Measurements from ENCODE around the gene STAT4. TPM values are rescaled to one million over a fixed set of nuclear protein-coding genes. Genes with fewer than 3 reads are reported as not detected.

The STAT4 gene
- total RNA-seq, 2 donors from 2014 or later = 3.2 to 8.8 TPM

GRCh38 chr2:191064590-191064989 is 86.2 kb downstream of the STAT4 start:
- H3K27me3 ChIP-seq (ENCODE audit: control insufficient read depth, insufficient read depth, low read length, poor library complexity, severe bottlenecking) = no peaks in the 10 kb centered on the region
- Mint-ChIP-seq H3K27me3 (ENCODE audit: insufficient read depth) (no peaks in the 10 kb centered on the region), H3K4me3 (no peak overlapping the region), H3K4me1 (peaks cover 2% of the 10 kb centered on the region), H3K36me3 (ENCODE audit: low read depth) (no peaks in the 10 kb centered on the region), H3K9me3 (no peaks in the 10 kb centered on the region), H3K27ac (no peak overlapping the region)
- H3K27ac ChIP-seq (ENCODE audit: low read depth, low read length) = no peak overlapping the region
- no peaks in the 10 kb centered on the region for H3K4me1 ChIP-seq (ENCODE audit: control insufficient read depth, insufficient read depth, low read length)
- 85 to 95% methylated on average over 6 to 9 of the region's 9 CpGs for WGBS, 2 experiments (ENCODE audit: insufficient coverage in 1 of 2, insufficient read length in 1 of 2)
- DNase-seq = no peak
- no peak overlapping the region for H3K9ac ChIP-seq (ENCODE audit: extremely low read depth, low read length, poor library complexity, severe bottlenecking)
- H3K4me3 ChIP-seq (ENCODE audit: low read length) = no peak overlapping the region
- TF ChIP-seq, protein P1, sequence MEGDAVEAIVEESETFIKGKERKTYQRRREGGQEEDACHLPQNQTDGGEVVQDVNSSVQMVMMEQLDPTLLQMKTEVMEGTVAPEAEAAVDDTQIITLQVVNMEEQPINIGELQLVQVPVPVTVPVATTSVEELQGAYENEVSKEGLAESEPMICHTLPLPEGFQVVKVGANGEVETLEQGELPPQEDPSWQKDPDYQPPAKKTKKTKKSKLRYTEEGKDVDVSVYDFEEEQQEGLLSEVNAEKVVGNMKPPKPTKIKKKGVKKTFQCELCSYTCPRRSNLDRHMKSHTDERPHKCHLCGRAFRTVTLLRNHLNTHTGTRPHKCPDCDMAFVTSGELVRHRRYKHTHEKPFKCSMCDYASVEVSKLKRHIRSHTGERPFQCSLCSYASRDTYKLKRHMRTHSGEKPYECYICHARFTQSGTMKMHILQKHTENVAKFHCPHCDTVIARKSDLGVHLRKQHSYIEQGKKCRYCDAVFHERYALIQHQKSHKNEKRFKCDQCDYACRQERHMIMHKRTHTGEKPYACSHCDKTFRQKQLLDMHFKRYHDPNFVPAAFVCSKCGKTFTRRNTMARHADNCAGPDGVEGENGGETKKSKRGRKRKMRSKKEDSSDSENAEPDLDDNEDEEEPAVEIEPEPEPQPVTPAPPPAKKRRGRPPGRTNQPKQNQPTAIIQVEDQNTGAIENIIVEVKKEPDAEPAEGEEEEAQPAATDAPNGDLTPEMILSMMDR (conservative IDR thresholded peaks at IDR 0.05) = no peak
- H3K9me3 ChIP-seq (ENCODE audit: control insufficient read depth, low read length) = no peaks in the 10 kb centered on the region
- peaks cover 4% of the 10 kb centered on the region for H3K36me3 ChIP-seq (ENCODE audit: control insufficient read depth, insufficient read depth, low read length)

- no peaks in the 10 kb centered on the region for H3K4me1 ChIP-seq (ENCODE audit: control insufficient read depth, insufficient read depth, low read length)
- no peaks in the 10 kb centered on the region for H3K27me3 ChIP-seq (ENCODE audit: control insufficient read depth, insufficient read depth, low read length, poor library complexity, severe bottlenecking)
- no peaks in the 10 kb centered on the region for H3K9me3 Mint-ChIP-seq
- H3K36me3 ChIP-seq (ENCODE audit: control insufficient read depth, insufficient read depth, low read length) = peaks cover 4% of the 10 kb centered on the region
- H3K9me3 ChIP-seq (ENCODE audit: control insufficient read depth, low read length) = no peaks in the 10 kb centered on the region
- no peak for DNase-seq
- H3K27ac Mint-ChIP-seq = no peak overlapping the region
- H3K4me3 Mint-ChIP-seq = no peak overlapping the region
- TF ChIP-seq, protein P1 (conservative IDR thresholded peaks at IDR 0.05) = no peak
- H3K9ac ChIP-seq (ENCODE audit: extremely low read depth, low read length, poor library complexity, severe bottlenecking) = no peak overlapping the region
- H3K36me3 Mint-ChIP-seq (ENCODE audit: low read depth) = no peaks in the 10 kb centered on the region
- no peak overlapping the region for H3K27ac ChIP-seq (ENCODE audit: low read depth, low read length)
- 89% methylated on average over 1 of the region's 1 CpG; no CpG with 5 or more reads in 1 of the 2 experiments for WGBS, 2 experiments (ENCODE audit: insufficient coverage in 1 of 2, insufficient read length in 1 of 2)
- H3K4me3 ChIP-seq (ENCODE audit: low read length) = no peak overlapping the region
- H3K4me1 Mint-ChIP-seq = peaks cover 2% of the 10 kb centered on the region
- H3K27me3 Mint-ChIP-seq (ENCODE audit: insufficient read depth) = peaks cover 2% of the 10 kb centered on the region
Measured at GRCh38 chr2:191063584-191063983, 87.2 kb downstream of the STAT4 start.

GRCh38 chr2:191061381-191061980 is 89.3 kb downstream of the STAT4 start:
- Histone ChIP-seq H3K9ac (ENCODE audit: extremely low read depth, low read length, poor library complexity, severe bottlenecking) (no peak overlapping the region), H3K27me3 (ENCODE audit: control insufficient read depth, insufficient read depth, low read length, poor library complexity, severe bottlenecking) (no peaks in the 10 kb centered on the region), H3K9me3 (ENCODE audit: control insufficient read depth, low read length) (no peaks in the 10 kb centered on the region), H3K4me1 (ENCODE audit: control insufficient read depth, insufficient read depth, low read length) (no peaks in the 10 kb centered on the region), H3K36me3 (ENCODE audit: control insufficient read depth, insufficient read depth, low read length) (peaks cover 4% of the 10 kb centered on the region), H3K27ac (ENCODE audit: low read depth, low read length) (no peak overlapping the region), H3K4me3 (ENCODE audit: low read length) (no peak overlapping the region)
- Mint-ChIP-seq H3K27me3 (ENCODE audit: insufficient read depth) (peaks cover 2% of the 10 kb centered on the region), H3K4me1 (no peaks in the 10 kb centered on the region), H3K4me3 (no peak overlapping the region), H3K9me3 (no peaks in the 10 kb centered on the region), H3K27ac (no peak overlapping the region), H3K36me3 (ENCODE audit: low read depth) (no peaks in the 10 kb centered on the region)
- TF ChIP-seq, protein P1 (conservative IDR thresholded peaks at IDR 0.05) = no peak
- DNase-seq = no peak
- WGBS, 2 experiments (ENCODE audit: insufficient coverage in 1 of 2, insufficient read length in 1 of 2) = 90 to 95% methylated on average over 4 of the region's 4 CpGs
